GM12878 (cell line): Measurements from ENCODE around the gene KRTAP1-4. TPM values are rescaled to one million over a fixed set of nuclear protein-coding genes. Genes with fewer than 3 reads are reported as not detected.

Source experiments
- ATAC-seq: fragments of 200-7000 bp; cut with Tn5 transposase; 3 replicates; pipeline ENCODE4 v1.9.1; 2020; ENCODE audit warnings: mild to moderate bottlenecking, moderate library complexity
- BruUV-seq: library from RNA; stranded (reverse); fragments of 400-500 nt; replicated peaks from 2 replicates; lab custom pipeline; 2021; lab: Mats Ljungman, UMichigan
- CTCF ChIA-PET: fragments of 300-600 bp; sonication (Branson Sonifier 250); formaldehyde crosslinking; extraction: SDS; loops from one replicate; lab custom pipeline; 2021; ENCODE audit warnings: inconsistent platforms; lab: Yijun Ruan, JAX
- POLR2A ChIA-PET: fragments of 350-600 bp; formaldehyde crosslinking; extraction: SDS; loops from one replicate; lab custom pipeline; 2021; ENCODE audit warnings: inconsistent platforms; lab: Charles Lee
- RAD21 ChIA-PET: fragments of 300-600 bp; sonication (Branson Sonifier 250); formaldehyde crosslinking; loops from one replicate; lab custom pipeline; 2023; ENCODE audit warnings: antibody characterized with exemption; ENCODE audit not compliant: unreplicated experiment; lab: Charles Lee
- SMC1A ChIA-PET: fragments of 300-600 bp; sonication (Branson Sonifier 250); formaldehyde crosslinking; loops from one replicate; lab custom pipeline; 2023; ENCODE audit not compliant: unreplicated experiment, uncharacterized antibody; lab: Charles Lee
- DNase-seq: peaks from one replicate; pipeline ENCODE4 v3.0.0-alpha.2; 2011; ENCODE audit warnings: low read depth, low spot score
- FAIRE-seq: peaks from 3 replicates; lab custom pipeline; 2011; peaks lifted over from hg19 to GRCh38; lab: Jason Lieb, UNC
- H2AFZ ChIP-seq: 2 replicates; pipeline ENCODE4 v1.6.0; 2011; ENCODE audit warnings: low read depth, low read length, control low read depth; ENCODE audit not compliant: control insufficient read depth
- H3K27ac ChIP-seq: 2 replicates; pipeline ENCODE4 v1.5.1; 2011; ENCODE audit warnings: control low read depth; ENCODE audit not compliant: control insufficient read depth, insufficient read depth
- H3K27me3 ChIP-seq, 2 experiments: replicated peaks in 1 of 2; 2 replicates each; pipeline versions ENCODE4 v1.6.0 to v1.6.1; 2011; ENCODE audit warnings: low read length in 1 of 2; ENCODE audit not compliant: control insufficient read depth in 2 of 2, insufficient read depth in 2 of 2
- H3K36me3 ChIP-seq, 2 experiments: 2 replicates each; pipeline ENCODE4 v1.5.1; 2011; ENCODE audit warnings: low read length in 1 of 2; ENCODE audit not compliant: control insufficient read depth in 2 of 2, insufficient read depth in 2 of 2
- H3K4me1 ChIP-seq: 2 replicates; pipeline ENCODE4 v1.6.1; 2011; ENCODE audit warnings: mild to moderate bottlenecking, low read length, moderate library complexity, mixed read lengths; ENCODE audit not compliant: control insufficient read depth, insufficient read depth
- H3K4me2 ChIP-seq: 2 replicates; pipeline ENCODE4 v1.6.0; 2011; ENCODE audit warnings: control low read depth; ENCODE audit not compliant: control insufficient read depth, insufficient read depth
- H3K4me3 ChIP-seq: fragments of 200-600 bp; sonication (generic); 2 replicates; pipeline ENCODE4 v1.5.1; 2016
- H3K79me2 ChIP-seq: 2 replicates; pipeline ENCODE4 v1.6.0; 2011; ENCODE audit warnings: low read length; ENCODE audit not compliant: control insufficient read depth, insufficient read depth
- H3K9ac ChIP-seq: 2 replicates; pipeline ENCODE4 v1.8.0; 2011; ENCODE audit warnings: low read length, control low read depth, mixed read lengths; ENCODE audit not compliant: control insufficient read depth, insufficient read depth
- H3K9me3 ChIP-seq: replicated peaks from 3 replicates; pipeline ENCODE4 v1.5.1; 2011; ENCODE audit warnings: mild to moderate bottlenecking, low read length; ENCODE audit not compliant: control insufficient read depth, insufficient read depth
- H4K20me1 ChIP-seq: 2 replicates; pipeline ENCODE4 v1.6.0; 2011; ENCODE audit not compliant: control insufficient read depth, insufficient read depth
- ATF7 ChIP-seq: fragments of 450-650 bp; IDR thresholded peaks from 2 replicates; pipeline ENCODE4 v1.6.1; 2016; ENCODE audit warnings: low read depth, mild to moderate bottlenecking
- BRCA1 ChIP-seq: IDR thresholded peaks from 2 replicates; pipeline ENCODE4 v1.6.1; 2011; ENCODE audit warnings: low read depth, low read length, improper control_type of control experiment
- EGR1 ChIP-seq, 2 experiments: IDR thresholded peaks; 1 replicate in 1 of 2; 2 replicates in 1 of 2; pipeline ENCODE4 v1.6.1; 2011 to 2012; ENCODE audit warnings: low read depth in 2 of 2, low read length in 2 of 2, borderline replicate concordance in 1 of 2, mild to moderate bottlenecking in 1 of 2, moderate library complexity in 1 of 2
- ESRRA ChIP-seq: IDR thresholded peaks from 2 replicates; pipeline ENCODE4 v1.6.1; 2012; ENCODE audit warnings: mild to moderate bottlenecking, low read length, improper control_type of control experiment
- HDAC2 ChIP-seq: fragments of 200-600 bp; sonication (generic); IDR thresholded peaks from 2 replicates; pipeline ENCODE4 v1.6.1; 2017
- JUND ChIP-seq: IDR thresholded peaks from 2 replicates; pipeline ENCODE4 v1.6.1; 2012; ENCODE audit warnings: low read depth, mild to moderate bottlenecking, low read length, improper control_type of control experiment, moderate library complexity
- MEF2A ChIP-seq: IDR thresholded peaks from 2 replicates; pipeline ENCODE4 v1.6.1; 2011; ENCODE audit warnings: low read depth, mild to moderate bottlenecking, low read length, moderate library complexity; ENCODE audit not compliant: insufficient read depth
- NR2C1 ChIP-seq: fragments of 450-650 bp; IDR thresholded peaks from 2 replicates; pipeline ENCODE4 v1.6.1; 2017; ENCODE audit warnings: antibody characterized with exemption, mild to moderate bottlenecking, moderate library complexity
- NR2F1 ChIP-seq: fragments of 450-650 bp; conservative IDR thresholded peaks from 2 replicates; pipeline ENCODE4 v1.6.1; 2017; ENCODE audit warnings: mild to moderate bottlenecking
- RFX5 ChIP-seq: IDR thresholded peaks from 2 replicates; pipeline ENCODE4 v1.6.1; 2011; ENCODE audit warnings: low read depth, low read length, improper control_type of control experiment
- SP1 ChIP-seq: IDR thresholded peaks from one replicate; pipeline ENCODE4 v1.6.1; 2011; ENCODE audit warnings: low read depth, low read length
- STAT1 ChIP-seq: fragments of 450-650 bp; conservative IDR thresholded peaks from 2 replicates; pipeline ENCODE4 v1.6.1; 2014; ENCODE audit warnings: antibody characterized with exemption, mild to moderate bottlenecking
- WRNIP1 ChIP-seq: IDR thresholded peaks from 2 replicates; pipeline ENCODE4 v1.6.1; 2011; ENCODE audit warnings: low read depth, low read length, improper control_type of control experiment, borderline replicate concordance
- YBX1 ChIP-seq: fragments of 450-650 bp; IDR thresholded peaks from 2 replicates; pipeline ENCODE4 v1.6.1; 2016; ENCODE audit warnings: antibody characterized with exemption
- YY1 ChIP-seq: IDR thresholded peaks from 2 replicates; pipeline ENCODE4 v1.6.1; 2011; ENCODE audit warnings: low read depth, mild to moderate bottlenecking, low read length
- ZBED1 ChIP-seq: IDR thresholded peaks from 2 replicates; pipeline ENCODE4 v1.6.1; 2016; ENCODE audit warnings: borderline replicate concordance
- ZBTB4 ChIP-seq: fragments of 450-650 bp; formaldehyde crosslinking; IDR thresholded peaks from 2 replicates; pipeline ENCODE4 v1.4.0; 2022; ENCODE audit warnings: mild to moderate bottlenecking, moderate library complexity
- ZNF274 ChIP-seq: IDR thresholded peaks from one replicate; pipeline ENCODE4 v1.8.0; 2011; ENCODE audit not compliant: insufficient read length, insufficient read depth
- ZNF622 ChIP-seq: fragments of 450-650 bp; IDR thresholded peaks from 2 replicates; pipeline ENCODE4 v1.6.1; 2017; ENCODE audit warnings: mild to moderate bottlenecking, inconsistent platforms
- WGBS: methylation state at CpG from one replicate; pipeline ENCODE4 v1.1.6; 2016; ENCODE audit warnings: low lambda C conversion rate; ENCODE audit not compliant: insufficient replicate concordance, insufficient coverage; ENCODE audit errors: missing lambda C conversion rate; 5-methylcytosine and 5-hydroxymethylcytosine counted together
- in situ Hi-C: fragments of 300-500 bp; cut with MboI; formaldehyde crosslinking; loops from 9 replicates; pipeline ENCODE4 v1.14.3; 2018; ENCODE audit warnings: mixed read lengths
- intact Hi-C: fragments of 100-400 bp; cut with micrococcal nuclease; formaldehyde crosslinking; loops from one replicate; pipeline ENCODE4 v1.14.2; 2022; ENCODE audit not compliant: unreplicated experiment
- polyA plus RNA-seq, 11 experiments: library from polyadenylated mRNA; depleted of rRNA in 4 of 11; unstranded in 6 of 11; stranded (reverse) in 5 of 11; fragments of >200 nt; fragmentation: Nextera tagmentation in 4 of 11; fragmentation: Illumina TruSeq in 1 of 11; extraction: Ambion mirVana in 4 of 11; extraction: Trizol in 1 of 11; gene quantifications; 1 replicate in 1 of 11; 2 replicates in 10 of 11; pipeline versions ENCODE4 v1.2.1 to v1.2.3, GENCODE V29; 2011 to 2016; ENCODE audit warnings: inconsistent platforms in 2 of 11, missing spikeins in 2 of 11, low read depth in 1 of 11
- total RNA-seq, 4 experiments: library from RNA; depleted of rRNA in 3 of 4; stranded (reverse); fragments of >200 nt in 3 of 4; fragmentation: Illumina TruSeq in 1 of 4; extraction: Trizol in 1 of 4; gene quantifications; 2 replicates each; pipeline versions ENCODE4 v1.2.1 to v1.2.3, GENCODE V29; 2013 to 2021

The KRTAP1-4 gene
- total and polyA plus RNA-seq, 10 of the 15 experiments (the other 5 are each of a cell fraction or from before 2014, with no cell fraction given), result not detected

- POLR2A ChIA-PET, result interaction anchor here (0.6 kb wide), 1 partner anchor 95 kb away, joined by 3 read pairs; no protein-coding TSS in a partner anchor
- 63% methylated on average over 3 of the region's 3 CpGs for WGBS
These were observed 10.6 kb downstream of the KRTAP1-4 start for GRCh38 chr17:41019415-41019814.

More at GRCh38 chr17:41019415-41019814, 10.6 kb downstream of the KRTAP1-4 start:
- in situ Hi-C loops (no loop called here), intact Hi-C loops (no loop called here)
- H3K9ac ChIP-seq, result no peak overlapping the region
- no peaks in the 10 kb centered on the region for H3K9me3 ChIP-seq
- DNase-seq, result no peak
- no peak for ATAC-seq
- H3K4me2 ChIP-seq, result no peak overlapping the region
- SMC1A ChIA-PET, result no interaction called here
- no peak for FAIRE-seq
- no peaks in the 10 kb centered on the region for H3K36me3 ChIP-seq
- no peak for TF ChIP-seq YBX1
- TF ChIP-seq SP1, result no peak
- no peak for TF ChIP-seq NR2F1
- no peak for TF ChIP-seq HDAC2
- no peak for TF ChIP-seq RFX5
- TF ChIP-seq ZBTB4, result no peak
- TF ChIP-seq NR2C1, result no peak
- no peak for TF ChIP-seq EGR1 (IDR thresholded peaks at IDR 0.05; ENCODE audit: borderline replicate concordance in 1 of 2, low read depth in 2 of 2, low read length in 2 of 2)
- no peak for TF ChIP-seq ZNF622
- TF ChIP-seq ESRRA, result no peak
- no peak for TF ChIP-seq JUND
- no peak for TF ChIP-seq YY1
- TF ChIP-seq WRNIP1, result no peak
- TF ChIP-seq ATF7, result no peak
- TF ChIP-seq MEF2A, result no peak
- TF ChIP-seq STAT1, result no peak
- TF ChIP-seq ZBED1, result no peak
- no peak for TF ChIP-seq BRCA1
- no peak for TF ChIP-seq ZNF274
- no peak overlapping the region for H2AFZ ChIP-seq
- no peak overlapping the region for H3K4me3 ChIP-seq
- no TSS peak for BruUV-seq
- no peak overlapping the region for H3K27ac ChIP-seq
- no peaks in the 10 kb centered on the region; a peak in 2 of 4 replicates for H3K27me3 ChIP-seq
- no peaks in the 10 kb centered on the region for H3K79me2 ChIP-seq
- H3K4me1 ChIP-seq, result no peaks in the 10 kb centered on the region
- CTCF ChIA-PET, result interaction anchor here (1.2 kb wide), 1 partner anchor 10 kb away, joined by 3 read pairs; the partner anchor contains the start of gene KRTAP1-4
- no peaks in the 10 kb centered on the region for H4K20me1 ChIP-seq
- RAD21 ChIA-PET, result no interaction called here
